Measurements from ENCODE around the gene CNDP2.

CNDP2 gene

GRCh38 chr18:74570266-74570665 is 74.1 kb downstream of the CNDP2 start:
- DNase-seq (ENCODE audit: low read depth in 3 of 3), result no peak

GRCh38 chr18:74571895-74572680 is 75.9 kb downstream of the CNDP2 start:
- DNase-seq (ENCODE audit: low read depth in 3 of 3), result no peak

GRCh38 chr18:74573053-74573452 is 76.9 kb downstream of the CNDP2 start:
- DNase-seq (ENCODE audit: low read depth in 3 of 3), result no peak
